ENCODE measurements around the gene MISP. TPM values are rescaled to one million over a fixed set of nuclear protein-coding genes. Genes with fewer than 3 reads are reported as not detected.

Gene MISP
- total and polyA plus RNA-seq, 2 of the 13 experiments (the other 11 are each of a cell fraction or from before 2014, with no cell fraction given): 0.67 to 1.3 TPM

- TF ChIP-seq AGO1 (IDR thresholded peaks at IDR 0.05; ENCODE audit: low read depth, low read length, poor library complexity, severe bottlenecking) (peak; percentile 56), MED13 (CRISPR knock-in tag; IDR thresholded peaks at IDR 0.05) (peak; percentile 43; the same call in 1 of the 2 replicates), ELF3 (CRISPR knock-in tag; IDR thresholded peaks at IDR 0.05) (peak; percentile 83), ZNF747 (CRISPR knock-in tag; IDR thresholded peaks at IDR 0.05; ENCODE audit: borderline replicate concordance) (peak; percentile 92; the same call in 1 of the 2 replicates), KDM5B (CRISPR knock-in tag; IDR thresholded peaks at IDR 0.05; ENCODE audit: borderline replicate concordance) (peak; percentile 75; the same call in 1 of the 2 replicates), ZNF30 (CRISPR knock-in tag; IDR thresholded peaks at IDR 0.05) (no peak), ZNF232 (CRISPR knock-in tag; IDR thresholded peaks at IDR 0.05; ENCODE audit: borderline replicate concordance) (no peak; the same call in 1 of the 2 replicates), PBX3 (CRISPR knock-in tag; IDR thresholded peaks at IDR 0.05; ENCODE audit: borderline replicate concordance) (no peak), ONECUT2 (CRISPR knock-in tag; IDR thresholded peaks at IDR 0.05) (peak; percentile 14; the same call in 1 of the 2 replicates), CENPX (CRISPR knock-in tag; IDR thresholded peaks at IDR 0.05) (no peak), MATR3 (CRISPR knock-in tag; IDR thresholded peaks at IDR 0.05) (no peak), ZNF367 (CRISPR knock-in tag; IDR thresholded peaks at IDR 0.05; ENCODE audit: borderline replicate concordance) (no peak)
Measured at GRCh38 chr19:796692-797527, 46.0 kb downstream of the MISP start, which contains the start of gene PTBP1 (continued).

Measured in HepG2 (cell line).